ENCODE data around the gene PAM. TPM values are rescaled to one million over a fixed set of nuclear protein-coding genes. Genes with fewer than 3 reads are reported as not detected.

Gene PAM
- total and polyA plus RNA-seq, 2 of the 8 experiments (the other 6 are each of a cell fraction or from before 2014, with no cell fraction given), result 30.4 to 67.8 TPM

- Histone ChIP-seq H3K18ac (ENCODE audit: extremely low read depth, low read length) (no peak overlapping the region), H4K5ac (ENCODE audit: insufficient read length, low read depth, low read length) (no peak overlapping the region), H3K14ac (ENCODE audit: insufficient read length) (no peak overlapping the region), H4K91ac (replicated peaks; ENCODE audit: insufficient read length, low read length) (no peak overlapping the region), H2BK15ac (ENCODE audit: low read length) (no peak overlapping the region), H3K9me3 (ENCODE audit: insufficient read depth in 2 of 2, low read depth in 1 of 2, low read length in 1 of 2) (no peaks in the 10 kb centered on the region), H4K20me1 (replicated peaks in 1 of 2; ENCODE audit: control insufficient read depth in 1 of 2, insufficient read depth in 2 of 2, low read length in 2 of 2) (no peaks in the 10 kb centered on the region), H3K4me3 (ENCODE audit: extremely low read depth in 1 of 4, insufficient read depth in 2 of 4, low read depth in 3 of 4, low read length in 4 of 4) (no peak overlapping the region), H2AFZ (ENCODE audit: low read length) (no peak overlapping the region), H3K23ac (ENCODE audit: insufficient read length) (no peak overlapping the region), H3K4me2 (ENCODE audit: insufficient read depth in 1 of 2, low read depth in 2 of 2, low read length in 2 of 2) (no peak overlapping the region), H3K23me2 (ENCODE audit: low read depth, low read length) (no peaks in the 10 kb centered on the region), H3K4ac (replicated peaks; ENCODE audit: insufficient read length, low read depth, low read length) (no peak overlapping the region), H3K56ac (replicated peaks; ENCODE audit: insufficient read length, low read depth, low read length) (no peak overlapping the region), H2BK120ac (replicated peaks; ENCODE audit: low read depth, low read length) (no peak overlapping the region), H3K9ac (replicated peaks in 1 of 4; ENCODE audit: extremely low read depth in 1 of 4, low read depth in 3 of 4, low read length in 3 of 4) (no peak overlapping the region), H4K8ac (ENCODE audit: extremely low read depth, insufficient read depth, low read length) (no peak overlapping the region), H3K27ac (ENCODE audit: low read depth, low read length) (no peak overlapping the region), H3K36me3 (ENCODE audit: control insufficient read depth in 2 of 4, insufficient read depth in 4 of 4, low read length in 3 of 4) (no peaks in the 10 kb centered on the region; a peak in 1 of 8 replicates), H3K27me3 (replicated peaks in 1 of 4; ENCODE audit: control insufficient read depth in 3 of 4, extremely low read depth in 1 of 4, insufficient read depth in 3 of 4, low read length in 3 of 4) (no peaks in the 10 kb centered on the region), H2AK5ac (ENCODE audit: low read depth, low read length) (no peak overlapping the region), H2BK20ac (ENCODE audit: low read length) (no peak overlapping the region), H3K79me2 (ENCODE audit: control insufficient read depth in 1 of 2, insufficient read depth in 2 of 2, low read length in 2 of 2) (no peaks in the 10 kb centered on the region), H2BK5ac (ENCODE audit: low read depth, low read length) (no peak overlapping the region), H2BK12ac (ENCODE audit: low read depth, low read length) (no peak overlapping the region), H3K79me1 (ENCODE audit: low read depth, low read length) (no peaks in the 10 kb centered on the region), H3K4me1 (replicated peaks in 1 of 4; ENCODE audit: control insufficient read depth in 3 of 4, insufficient read depth in 4 of 4, low read length in 3 of 4) (no peaks in the 10 kb centered on the region)
- WGBS, 2 experiments (ENCODE audit: extremely low coverage in 1 of 2, insufficient coverage in 1 of 2, insufficient read length in 1 of 2, insufficient replicate concordance in 2 of 2, low coverage in 1 of 2, low lambda C conversion rate in 2 of 2, missing lambda C conversion rate in 1 of 2), result 100% methylated on average over 2 of the region's 2 CpGs; no CpG with 5 or more reads in 1 of the 2 experiments
- CTCF ChIA-PET (ENCODE audit: partially characterized antibody), result interaction anchor here (0.8 kb wide), 2 partner anchors 105 to 136 kb away, joined by 3 to 4 read pairs; no protein-coding TSS in a partner anchor
- FAIRE-seq (no peak), DNase-seq (ENCODE audit: low read depth in 1 of 2, low spot score in 2 of 2) (no peak)
- no peak for TF ChIP-seq SIX5 (IDR thresholded peaks at IDR 0.05; ENCODE audit: low read depth, low read length)
- TF ChIP-seq, protein P1, sequence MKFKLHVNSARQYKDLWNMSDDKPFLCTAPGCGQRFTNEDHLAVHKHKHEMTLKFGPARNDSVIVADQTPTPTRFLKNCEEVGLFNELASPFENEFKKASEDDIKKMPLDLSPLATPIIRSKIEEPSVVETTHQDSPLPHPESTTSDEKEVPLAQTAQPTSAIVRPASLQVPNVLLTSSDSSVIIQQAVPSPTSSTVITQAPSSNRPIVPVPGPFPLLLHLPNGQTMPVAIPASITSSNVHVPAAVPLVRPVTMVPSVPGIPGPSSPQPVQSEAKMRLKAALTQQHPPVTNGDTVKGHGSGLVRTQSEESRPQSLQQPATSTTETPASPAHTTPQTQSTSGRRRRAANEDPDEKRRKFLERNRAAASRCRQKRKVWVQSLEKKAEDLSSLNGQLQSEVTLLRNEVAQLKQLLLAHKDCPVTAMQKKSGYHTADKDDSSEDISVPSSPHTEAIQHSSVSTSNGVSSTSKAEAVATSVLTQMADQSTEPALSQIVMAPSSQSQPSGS (IDR thresholded peaks at IDR 0.05; ENCODE audit: low read length), result no peak
- POLR2A ChIA-PET (ENCODE audit: partially characterized antibody), result interaction anchor here (1.6 kb wide), 1 partner anchor 93 kb away, joined by 3 read pairs; the partner anchor contains the start of genes GIN1 and PPIP5K2
Observed at GRCh38 chr5:103027267-103027666, 272.2 kb downstream of the PAM start.

Data from H1 (cell line).